ENCODE data around the gene FXYD4.

Gene FXYD4

DNA sequence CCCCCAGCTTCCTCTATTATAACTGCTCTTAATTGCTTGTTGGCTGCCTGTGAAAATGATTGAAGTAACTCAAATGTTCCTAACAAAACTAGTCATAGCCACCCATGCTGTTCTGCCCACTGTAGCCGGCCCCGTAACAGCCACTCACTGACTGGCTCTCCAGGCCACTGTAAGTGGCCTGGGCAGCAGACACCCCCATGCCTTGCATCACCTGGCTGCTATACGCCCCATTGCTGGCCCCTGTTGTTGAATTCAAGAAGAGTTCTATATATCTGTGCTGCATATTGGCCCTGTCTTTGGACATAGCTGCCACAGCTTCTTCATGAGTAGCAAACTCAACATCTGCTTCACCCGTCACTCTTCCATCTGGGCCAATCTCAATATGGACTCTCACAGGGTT is 15.1 kb downstream of the FXYD4 start:
- CTCF ChIA-PET = no interaction called here
- TF ChIP-seq, protein P1, sequence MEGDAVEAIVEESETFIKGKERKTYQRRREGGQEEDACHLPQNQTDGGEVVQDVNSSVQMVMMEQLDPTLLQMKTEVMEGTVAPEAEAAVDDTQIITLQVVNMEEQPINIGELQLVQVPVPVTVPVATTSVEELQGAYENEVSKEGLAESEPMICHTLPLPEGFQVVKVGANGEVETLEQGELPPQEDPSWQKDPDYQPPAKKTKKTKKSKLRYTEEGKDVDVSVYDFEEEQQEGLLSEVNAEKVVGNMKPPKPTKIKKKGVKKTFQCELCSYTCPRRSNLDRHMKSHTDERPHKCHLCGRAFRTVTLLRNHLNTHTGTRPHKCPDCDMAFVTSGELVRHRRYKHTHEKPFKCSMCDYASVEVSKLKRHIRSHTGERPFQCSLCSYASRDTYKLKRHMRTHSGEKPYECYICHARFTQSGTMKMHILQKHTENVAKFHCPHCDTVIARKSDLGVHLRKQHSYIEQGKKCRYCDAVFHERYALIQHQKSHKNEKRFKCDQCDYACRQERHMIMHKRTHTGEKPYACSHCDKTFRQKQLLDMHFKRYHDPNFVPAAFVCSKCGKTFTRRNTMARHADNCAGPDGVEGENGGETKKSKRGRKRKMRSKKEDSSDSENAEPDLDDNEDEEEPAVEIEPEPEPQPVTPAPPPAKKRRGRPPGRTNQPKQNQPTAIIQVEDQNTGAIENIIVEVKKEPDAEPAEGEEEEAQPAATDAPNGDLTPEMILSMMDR (IDR thresholded peaks at IDR 0.05; ENCODE audit: insufficient read depth, low read length, missing control alignments) = no peak
- DNase-seq (ENCODE audit: low read depth, low spot score) = no peak
- POLR2A ChIA-PET = no interaction called here
- H3K4me3 ChIP-seq (ENCODE audit: low read depth, low read length) = no peak overlapping the region

DNA sequence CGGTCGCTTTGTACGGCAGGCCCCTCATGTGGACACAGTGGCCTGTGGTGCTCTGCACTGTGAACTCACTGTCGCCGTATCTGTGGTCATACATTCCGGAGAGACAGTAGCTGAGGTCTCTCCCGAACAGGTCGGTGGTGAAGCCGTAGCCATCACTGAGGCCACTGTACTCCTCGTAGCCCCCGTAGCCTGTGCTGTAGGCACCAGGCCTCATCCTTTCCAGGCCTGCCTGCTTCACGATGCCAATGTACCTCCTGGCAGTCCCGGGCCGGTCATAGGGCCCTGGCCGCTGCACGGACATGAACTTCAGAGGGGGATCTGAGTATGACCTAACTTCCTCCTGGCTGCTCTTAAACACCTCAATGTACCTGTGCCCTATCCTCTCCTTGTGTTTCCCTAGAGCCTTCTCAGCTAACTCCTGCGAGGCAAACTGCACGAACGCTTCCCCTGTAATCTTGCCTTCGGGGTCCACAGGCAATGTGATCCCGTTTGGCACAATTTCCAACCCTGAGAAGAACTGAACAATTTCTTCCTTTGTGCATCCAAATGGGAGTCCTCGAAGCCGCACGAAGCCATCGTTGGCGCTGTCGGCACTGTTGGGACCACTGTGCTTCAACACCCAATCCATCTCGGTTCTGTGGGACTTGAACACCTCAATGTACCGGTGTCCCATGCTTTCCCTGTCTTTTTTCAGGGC is 15.7 kb downstream of the FXYD4 start:
- POLR2A ChIA-PET = no interaction called here
- CTCF ChIA-PET = no interaction called here

DNA sequence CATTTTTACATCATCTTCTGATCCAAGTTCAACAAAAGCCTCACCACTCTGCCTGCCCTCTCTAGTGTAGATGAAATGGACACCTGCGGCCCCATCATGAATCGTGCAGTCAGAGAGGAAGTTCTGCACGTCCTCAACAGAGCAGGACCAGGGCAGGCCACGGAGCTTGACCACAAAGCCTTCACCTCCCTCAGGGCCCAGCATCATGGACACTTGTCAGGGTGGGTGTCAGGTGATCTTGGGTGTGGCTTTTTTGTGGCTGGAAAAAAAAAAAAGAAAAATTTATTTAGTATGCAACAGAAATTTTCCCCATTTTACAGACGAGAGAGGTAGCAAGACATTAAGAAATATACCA is 16.2 kb downstream of the FXYD4 start:
- no peak overlapping the region for H3K4me3 ChIP-seq (ENCODE audit: low read depth, low read length)
- DNase-seq (ENCODE audit: low read depth, low spot score) = no peak
- CTCF ChIA-PET = no interaction called here
- POLR2A ChIA-PET = no interaction called here
- TF ChIP-seq, protein P1 (IDR thresholded peaks at IDR 0.05; ENCODE audit: insufficient read depth, low read length, missing control alignments) = no peak

More for the DNA sequence above, 15.7 kb downstream of the FXYD4 start:
- no peak for DNase-seq (ENCODE audit: low read depth, low spot score)
- TF ChIP-seq, protein P1 (IDR thresholded peaks at IDR 0.05; ENCODE audit: insufficient read depth, low read length, missing control alignments) = no peak
- H3K4me3 ChIP-seq (ENCODE audit: low read depth, low read length) = no peak overlapping the region

DNA sequence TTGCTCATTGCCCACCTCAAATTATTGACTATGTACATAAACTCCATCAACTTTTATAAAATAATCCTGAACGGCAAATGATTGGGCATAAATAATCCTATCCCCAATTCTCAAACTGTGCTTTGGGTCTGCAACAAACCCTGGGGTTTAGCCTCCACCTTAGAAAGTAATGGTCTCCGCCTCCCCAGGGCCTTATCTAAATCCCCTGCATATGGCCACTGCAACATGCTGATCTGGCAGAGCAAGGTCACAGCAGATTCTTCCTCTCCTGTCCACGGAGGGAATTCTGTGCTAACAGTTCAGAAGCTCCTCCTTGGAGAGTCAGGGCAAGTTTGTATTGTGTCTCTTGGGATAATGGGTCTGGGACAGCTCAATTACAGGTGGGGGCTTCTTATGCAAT is 18.4 kb downstream of the FXYD4 start:
- DNase-seq (ENCODE audit: low read depth, low spot score) = no peak
- no peak overlapping the region for H3K4me3 ChIP-seq (ENCODE audit: low read depth, low read length)
- ChIA-PET CTCF (interaction anchor here (1.0 to 3.7 kb wide), 5 partner anchors 8 to 72 kb away, joined by 3 to 27 read pairs (median 8); partner anchors contain the start of gene ZNF487), POLR2A (no interaction called here)
- TF ChIP-seq, protein P1 (IDR thresholded peaks at IDR 0.05; ENCODE audit: insufficient read depth, low read length, missing control alignments) = no peak

DNA sequence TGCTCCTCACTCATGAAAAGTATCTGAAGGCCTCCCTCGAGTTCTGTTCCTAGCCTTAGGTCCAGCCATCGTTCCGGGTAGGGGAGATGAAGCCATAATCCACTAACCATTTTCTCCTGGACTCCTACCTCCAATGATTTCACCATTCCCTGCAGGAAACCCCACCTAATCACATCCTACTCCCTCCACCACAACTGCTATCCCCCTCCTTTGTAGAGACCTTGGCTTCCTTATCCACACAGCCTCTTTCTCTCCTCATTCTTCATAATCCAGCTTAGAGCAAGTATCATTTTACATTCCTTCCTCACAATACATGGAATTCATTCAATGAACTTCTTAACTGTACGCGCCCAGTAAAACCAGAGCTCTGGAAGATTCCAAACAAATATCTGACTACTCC is 18.9 kb downstream of the FXYD4 start:
- TF ChIP-seq, protein P1 (IDR thresholded peaks at IDR 0.05; ENCODE audit: insufficient read depth, low read length, missing control alignments) = no peak
- ChIA-PET POLR2A (no interaction called here), CTCF (interaction anchor here (0.6 to 3.7 kb wide), 7 partner anchors 9 to 637 kb away, joined by 3 to 27 read pairs (median 4); partner anchors contain the start of gene ZNF487)

DNA sequence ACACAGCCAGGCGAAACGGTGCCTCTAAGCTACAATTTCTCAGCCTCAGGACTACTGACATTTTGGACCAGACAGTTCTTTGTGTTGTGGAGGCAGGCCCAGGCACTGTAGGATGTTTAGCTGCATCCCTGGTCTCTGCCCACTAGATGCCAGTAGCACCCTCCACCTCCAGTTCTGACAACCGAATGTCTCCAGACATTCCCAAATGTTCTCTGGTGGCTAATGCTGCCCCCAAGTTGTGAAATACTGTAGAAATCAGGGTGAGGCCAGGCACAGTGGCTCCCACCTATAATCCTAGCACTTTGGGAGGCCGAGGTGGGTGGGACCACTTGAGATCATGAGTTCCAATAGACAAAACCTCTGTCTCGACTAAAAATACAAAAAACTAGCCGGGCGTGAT is 19.3 kb downstream of the FXYD4 start:
- POLR2A ChIA-PET = no interaction called here
- DNase-seq (ENCODE audit: low read depth, low spot score) = no peak
- TF ChIP-seq, protein P1 (IDR thresholded peaks at IDR 0.05; ENCODE audit: insufficient read depth, low read length, missing control alignments) = peak; percentile 63
- CTCF ChIA-PET = interaction anchor here (0.6 to 3.7 kb wide), 7 partner anchors 9 to 638 kb away, joined by 3 to 27 read pairs (median 4); partner anchors contain the start of gene ZNF487
- H3K4me3 ChIP-seq (ENCODE audit: low read depth, low read length) = no peak overlapping the region

More for the DNA sequence above, 18.9 kb downstream of the FXYD4 start:
- DNase-seq (ENCODE audit: low read depth, low spot score) = no peak
- no peak overlapping the region for H3K4me3 ChIP-seq (ENCODE audit: low read depth, low read length)
